Measurements from ENCODE around the gene CALR. TPM values are rescaled to one million over a fixed set of nuclear protein-coding genes. Genes with fewer than 3 reads are reported as not detected.
A peak's percentile ranks its signal among the peaks of the same experiment; 100 is the strongest.
"Not testable (repeated sequence)": the region's sequence is repeated elsewhere in the genome, so short reads cannot be mapped to it uniquely, and the experiment has no call there.

The CALR gene
- total RNA-seq, 2 experiments from 2014 or later, result 535 to 563 TPM

GRCh38 chr19:12952488-12953137 is 14.2 kb downstream of the CALR start:
- no peak for ATAC-seq
- ChIA-PET POLR2A (interaction anchor here (0.7 to 3.1 kb wide), 5 partner anchors 11 to 79 kb away, joined by 3 to 13 read pairs (median 5); partner anchors contain the start of gene FARSA), CTCF (interaction anchor here (6.0 kb wide), 1 partner anchor 13 kb away, joined by 51 read pairs; no protein-coding TSS in a partner anchor)
- Mint-ChIP-seq H3K36me3 (ENCODE audit: low read depth) (peaks cover 65% of the 10 kb centered on the region), H3K4me3 (no peak overlapping the region), H3K27me3 (no peaks in the 10 kb centered on the region), H3K9me3 (no peaks in the 10 kb centered on the region), H3K27ac (peak overlapping the region; percentile 83), H3K4me1 (ENCODE audit: low read depth) (peaks cover 41% of the 10 kb centered on the region)
- no peak for TF ChIP-seq CTCF (IDR thresholded peaks at IDR 0.05)
- intact Hi-C loops (cut with micrococcal nuclease), result no loop called here
- no peak for DNase-seq

GRCh38 chr19:12953138-12953798 is 14.9 kb downstream of the CALR start:
- CTCF ChIA-PET, result interaction anchor here (6.0 kb wide), 1 partner anchor 12 kb away, joined by 51 read pairs; no protein-coding TSS in a partner anchor
- Mint-ChIP-seq H3K4me3 (no peak overlapping the region), H3K4me1 (ENCODE audit: low read depth) (peaks cover 35% of the 10 kb centered on the region), H3K9me3 (no peaks in the 10 kb centered on the region), H3K27ac (peak overlapping the region; percentile 83), H3K27me3 (no peaks in the 10 kb centered on the region), H3K36me3 (ENCODE audit: low read depth) (peaks cover 58% of the 10 kb centered on the region)
- DNase-seq (no peak), ATAC-seq (no peak)
- POLR2A ChIA-PET, result interaction anchor here (1.3 to 3.1 kb wide), 5 partner anchors 11 to 20 kb away, joined by 4 to 13 read pairs (median 8); partner anchors contain the start of gene FARSA
- intact Hi-C loops (cut with micrococcal nuclease), result no loop called here
- no peak for TF ChIP-seq CTCF (IDR thresholded peaks at IDR 0.05)

- ChIA-PET CTCF (interaction anchor here (1.2 to 6.0 kb wide), 2 partner anchors 10 to 11 kb away, joined by 3 to 51 read pairs; no protein-coding TSS in a partner anchor), POLR2A (interaction anchor here (1.3 to 3.4 kb wide), 5 partner anchors 10 to 16 kb away, joined by 4 to 17 read pairs (median 8); partner anchors contain the start of gene CALR)
- TF ChIP-seq CTCF (IDR thresholded peaks at IDR 0.05), result no peak
- Mint-ChIP-seq H3K27me3 (no peaks in the 10 kb centered on the region), H3K27ac (peak overlapping the region; percentile 90), H3K9me3 (no peaks in the 10 kb centered on the region), H3K4me1 (ENCODE audit: low read depth) (peaks cover 32% of the 10 kb centered on the region), H3K36me3 (ENCODE audit: low read depth) (peaks cover 55% of the 10 kb centered on the region), H3K4me3 (peak overlapping the region; percentile 78)
- intact Hi-C loops (cut with micrococcal nuclease), result no loop called here
- DNase-seq (peak; percentile 43), ATAC-seq (peak; percentile 24)
Measured at GRCh38 chr19:12953799-12954611, 15.6 kb downstream of the CALR start.

- DNase-seq (no peak), ATAC-seq (peak; percentile 15)
- Mint-ChIP-seq H3K27ac (peak overlapping the region; percentile 90), H3K4me3 (peak overlapping the region; percentile 78), H3K27me3 (no peaks in the 10 kb centered on the region), H3K36me3 (ENCODE audit: low read depth) (peaks cover 52% of the 10 kb centered on the region), H3K9me3 (no peaks in the 10 kb centered on the region), H3K4me1 (ENCODE audit: low read depth) (peaks cover 34% of the 10 kb centered on the region)
- no peak for TF ChIP-seq CTCF (IDR thresholded peaks at IDR 0.05)
- intact Hi-C loops (cut with micrococcal nuclease), result no loop called here
- CTCF ChIA-PET, result interaction anchor here (1.0 to 6.0 kb wide), 4 partner anchors 9 to 107 kb away, joined by 3 to 51 read pairs (median 4); no protein-coding TSS in a partner anchor
- POLR2A ChIA-PET, result interaction anchor here (1.4 to 3.5 kb wide), 6 partner anchors 8 to 17 kb away, joined by 4 to 30 read pairs (median 10); partner anchors contain the start of genes CALR and RAD23A
Measured at GRCh38 chr19:12954612-12954962, 16.2 kb downstream of the CALR start.

GRCh38 chr19:12955575-12955974 is 17.2 kb downstream of the CALR start:
- peaks cover 44% of the 10 kb centered on the region for H3K36me3 Mint-ChIP-seq (ENCODE audit: low read depth)
- H3K9me3 Mint-ChIP-seq; ATAC-seq; H3K27me3 Mint-ChIP-seq; intact Hi-C loops (cut with micrococcal nuclease); DNase-seq: not testable (repeated sequence)
- H3K4me3 Mint-ChIP-seq, result peak overlapping the region; percentile 78
- H3K27ac Mint-ChIP-seq, result peak overlapping the region; percentile 90
- CTCF ChIA-PET, result interaction anchor here (1.0 to 6.0 kb wide), 5 partner anchors 10 to 106 kb away, joined by 3 to 51 read pairs (median 4); partner anchors contain the start of gene GCDH
- peaks cover 36% of the 10 kb centered on the region for H3K4me1 Mint-ChIP-seq (ENCODE audit: low read depth)
- POLR2A ChIA-PET, result interaction anchor here (0.9 to 3.5 kb wide), 7 partner anchors 9 to 39 kb away, joined by 3 to 30 read pairs (median 7); partner anchors contain the start of genes CALR, FARSA and RAD23A

All from activated CD8-positive, alpha-beta T cell treated with anti-CD3 and anti-CD28 coated beads for 36 hours (primary cell).